OCI-LY7 (cell line): ENCODE measurements around the gene ARHGAP18.

Source experiments
- EZH2phosphoT487 ChIP-seq: fragments of 200-600 bp; sonication (generic); IDR thresholded peaks from 2 replicates; pipeline ENCODE4 v1.6.1; 2018; ENCODE audit warnings: low read depth, borderline replicate concordance, mild to moderate bottlenecking, mixed run types, antibody characterized with exemption, low read length, moderate library complexity, mixed read lengths
- TF ChIP-seq, protein P1 (sequence below): fragments of 200-600 bp; sonication (generic); conservative IDR thresholded peaks from 2 replicates; pipeline ENCODE4 v1.5.1; 2014; ENCODE audit warnings: mild to moderate bottlenecking, antibody characterized with exemption, low read length, moderate library complexity, mixed read lengths

DNA sequence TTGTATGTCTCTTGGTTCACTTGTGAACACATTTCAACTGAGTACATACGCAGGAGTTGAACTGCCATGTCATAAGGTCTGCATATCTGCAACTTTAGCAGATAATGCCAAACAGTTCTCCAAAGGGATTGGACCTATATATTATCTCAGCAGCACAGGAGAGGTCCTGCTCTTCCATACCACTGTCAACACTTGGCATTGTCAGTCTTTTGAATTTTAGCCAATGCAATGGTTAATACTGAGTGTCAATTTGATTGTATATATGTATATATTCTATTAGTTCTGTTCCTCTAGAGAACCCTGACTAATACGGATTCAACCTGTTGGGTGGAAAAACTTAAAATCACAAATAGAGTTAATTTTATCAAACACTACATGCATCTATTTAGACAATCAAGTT is 26.1 kb upstream of the ARHGAP18 start:
- TF ChIP-seq, protein P1, sequence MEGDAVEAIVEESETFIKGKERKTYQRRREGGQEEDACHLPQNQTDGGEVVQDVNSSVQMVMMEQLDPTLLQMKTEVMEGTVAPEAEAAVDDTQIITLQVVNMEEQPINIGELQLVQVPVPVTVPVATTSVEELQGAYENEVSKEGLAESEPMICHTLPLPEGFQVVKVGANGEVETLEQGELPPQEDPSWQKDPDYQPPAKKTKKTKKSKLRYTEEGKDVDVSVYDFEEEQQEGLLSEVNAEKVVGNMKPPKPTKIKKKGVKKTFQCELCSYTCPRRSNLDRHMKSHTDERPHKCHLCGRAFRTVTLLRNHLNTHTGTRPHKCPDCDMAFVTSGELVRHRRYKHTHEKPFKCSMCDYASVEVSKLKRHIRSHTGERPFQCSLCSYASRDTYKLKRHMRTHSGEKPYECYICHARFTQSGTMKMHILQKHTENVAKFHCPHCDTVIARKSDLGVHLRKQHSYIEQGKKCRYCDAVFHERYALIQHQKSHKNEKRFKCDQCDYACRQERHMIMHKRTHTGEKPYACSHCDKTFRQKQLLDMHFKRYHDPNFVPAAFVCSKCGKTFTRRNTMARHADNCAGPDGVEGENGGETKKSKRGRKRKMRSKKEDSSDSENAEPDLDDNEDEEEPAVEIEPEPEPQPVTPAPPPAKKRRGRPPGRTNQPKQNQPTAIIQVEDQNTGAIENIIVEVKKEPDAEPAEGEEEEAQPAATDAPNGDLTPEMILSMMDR = no peak
- no peak for TF ChIP-seq EZH2phosphoT487
